ENCODE results near the gene WNT6.

WNT6 gene

DNA sequence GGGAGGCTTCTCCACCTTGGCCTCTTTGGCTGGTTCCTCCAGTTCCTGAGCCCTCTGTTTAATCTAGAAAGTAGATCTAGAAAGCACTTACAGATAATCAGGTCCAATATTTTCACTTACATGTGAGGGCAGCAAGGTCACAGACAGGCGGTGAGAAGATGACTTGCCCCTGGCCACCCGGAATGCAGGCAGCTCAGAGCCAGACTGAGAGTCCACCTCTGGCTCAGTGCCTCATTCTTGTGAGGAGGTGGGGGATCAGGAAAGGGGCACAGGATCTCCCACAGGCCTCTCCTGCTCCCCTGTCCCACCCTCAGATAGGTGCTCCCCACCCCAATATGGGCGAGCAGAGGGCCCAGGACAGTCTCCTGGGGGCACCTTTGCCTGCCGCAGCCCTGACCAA lies 5.8 kb downstream of the WNT6 start:
- Histone ChIP-seq H3K4me2 (ENCODE audit: low read length) (no peak overlapping the region), H3K36me3 (ENCODE audit: control insufficient read depth, insufficient read depth, low read length) (no peaks in the 10 kb centered on the region), H3K18ac (ENCODE audit: low read length) (no peak overlapping the region), H3K9ac (ENCODE audit: low read length) (no peak overlapping the region), H3K23ac (ENCODE audit: low read length) (no peak overlapping the region), H3K4me1 (ENCODE audit: control insufficient read depth, low read depth, low read length) (peaks cover under 1% of the 10 kb centered on the region), H3K79me1 (ENCODE audit: low read length) (no peaks in the 10 kb centered on the region), H4K5ac (ENCODE audit: low read length) (no peak overlapping the region), H3K56ac (ENCODE audit: low read length) (no peak overlapping the region), H3K4ac (ENCODE audit: low read depth, low read length) (no peak overlapping the region), H2BK120ac (ENCODE audit: low read depth, low read length) (no peak overlapping the region), H3K4me3 (ENCODE audit: low read length) (no peak overlapping the region), H3K79me2 (ENCODE audit: control insufficient read depth, insufficient read depth, low read length) (no peaks in the 10 kb centered on the region), H4K8ac (ENCODE audit: low read depth, low read length) (no peak overlapping the region), H3K27ac (ENCODE audit: low read depth, low read length) (no peak overlapping the region), H3K27me3 (ENCODE audit: insufficient read depth, low read length, poor library complexity) (peaks cover 39% of the 10 kb centered on the region), H2BK5ac (ENCODE audit: low read length) (no peak overlapping the region), H2BK15ac (replicated peaks; ENCODE audit: low read depth) (no peak overlapping the region), H2AK5ac (ENCODE audit: low read length) (no peak overlapping the region)
- no CpG with 5 or more reads among the region's 4 CpGs for WGBS (ENCODE audit: extremely low coverage, insufficient coverage, low lambda C conversion rate)
- DNase-seq, result no peak

DNA sequence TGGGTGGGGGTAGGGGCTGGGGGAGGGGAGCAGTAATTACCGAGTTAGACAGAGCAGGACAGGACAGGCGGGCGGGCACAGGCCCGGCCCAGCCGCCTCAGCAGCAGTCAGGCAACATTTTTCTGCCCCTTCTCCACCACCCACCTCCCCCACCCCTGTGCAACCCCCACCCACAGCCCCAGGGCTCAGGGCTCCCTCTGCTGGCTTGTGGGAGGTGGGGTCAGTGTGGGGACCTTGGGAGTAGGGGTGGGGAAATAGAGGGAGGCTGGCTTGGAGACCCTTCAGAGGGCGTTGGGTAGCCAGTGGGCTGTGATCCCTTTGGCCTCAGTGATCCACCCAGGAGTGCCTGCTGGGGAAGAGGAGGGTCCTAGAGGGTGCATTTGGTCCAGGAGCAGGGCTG lies 6.4 kb downstream of the WNT6 start:
- Histone ChIP-seq H3K79me2 (ENCODE audit: control insufficient read depth, insufficient read depth, low read length) (no peaks in the 10 kb centered on the region), H2BK120ac (ENCODE audit: low read depth, low read length) (no peak overlapping the region), H3K4me2 (ENCODE audit: low read length) (no peak overlapping the region), H3K36me3 (ENCODE audit: control insufficient read depth, insufficient read depth, low read length) (no peaks in the 10 kb centered on the region), H2AK5ac (ENCODE audit: low read length) (no peak overlapping the region), H3K4me3 (ENCODE audit: low read length) (no peak overlapping the region), H3K18ac (ENCODE audit: low read length) (no peak overlapping the region), H3K27ac (ENCODE audit: low read depth, low read length) (no peak overlapping the region), H3K23ac (ENCODE audit: low read length) (no peak overlapping the region), H3K27me3 (ENCODE audit: insufficient read depth, low read length, poor library complexity) (peaks cover 44% of the 10 kb centered on the region), H2BK5ac (ENCODE audit: low read length) (no peak overlapping the region), H2BK15ac (replicated peaks; ENCODE audit: low read depth) (no peak overlapping the region), H4K8ac (ENCODE audit: low read depth, low read length) (no peak overlapping the region), H3K9ac (ENCODE audit: low read length) (no peak overlapping the region), H3K4me1 (ENCODE audit: control insufficient read depth, low read depth, low read length) (no peaks in the 10 kb centered on the region), H3K56ac (ENCODE audit: low read length) (no peak overlapping the region), H3K4ac (ENCODE audit: low read depth, low read length) (no peak overlapping the region), H3K79me1 (ENCODE audit: low read length) (no peaks in the 10 kb centered on the region), H4K5ac (ENCODE audit: low read length) (no peak overlapping the region)
- DNase-seq, result no peak
- WGBS (ENCODE audit: extremely low coverage, insufficient coverage, low lambda C conversion rate), result no CpG with 5 or more reads among the region's 6 CpGs

DNA sequence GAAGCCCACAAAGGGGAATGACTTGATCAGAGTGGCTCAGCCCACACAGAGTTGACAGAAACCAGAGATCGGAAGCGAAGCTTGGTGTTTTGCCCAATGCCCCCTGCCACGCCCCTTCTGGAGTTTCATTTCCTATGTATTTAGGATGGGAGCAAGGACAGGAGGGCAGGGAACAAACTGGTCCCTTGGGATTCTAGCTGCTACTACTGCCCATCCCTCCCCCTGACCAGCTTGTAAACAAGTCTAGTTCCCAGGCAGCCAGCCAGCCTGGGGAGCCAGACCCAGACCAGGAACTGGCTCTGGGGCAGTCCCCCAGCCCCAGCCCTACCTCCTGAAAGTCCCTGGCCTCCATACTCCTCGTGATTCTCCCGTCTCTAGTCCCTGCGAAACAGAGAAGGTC lies 8.3 kb downstream of the WNT6 start:
- Histone ChIP-seq H3K23ac (ENCODE audit: low read length) (no peak overlapping the region), H2BK15ac (replicated peaks; ENCODE audit: low read depth) (no peak overlapping the region), H4K5ac (ENCODE audit: low read length) (no peak overlapping the region), H3K79me2 (ENCODE audit: control insufficient read depth, insufficient read depth, low read length) (no peaks in the 10 kb centered on the region), H3K4ac (ENCODE audit: low read depth, low read length) (no peak overlapping the region), H3K27me3 (ENCODE audit: insufficient read depth, low read length, poor library complexity) (peaks cover 58% of the 10 kb centered on the region), H3K9ac (ENCODE audit: low read length) (no peak overlapping the region), H3K79me1 (ENCODE audit: low read length) (no peaks in the 10 kb centered on the region), H3K4me3 (ENCODE audit: low read length) (no peak overlapping the region), H2AK5ac (ENCODE audit: low read length) (no peak overlapping the region), H3K4me2 (ENCODE audit: low read length) (no peak overlapping the region), H2BK120ac (ENCODE audit: low read depth, low read length) (no peak overlapping the region), H3K4me1 (ENCODE audit: control insufficient read depth, low read depth, low read length) (no peaks in the 10 kb centered on the region), H3K56ac (ENCODE audit: low read length) (no peak overlapping the region), H2BK5ac (ENCODE audit: low read length) (no peak overlapping the region), H3K18ac (ENCODE audit: low read length) (no peak overlapping the region), H4K8ac (ENCODE audit: low read depth, low read length) (no peak overlapping the region), H3K27ac (ENCODE audit: low read depth, low read length) (no peak overlapping the region), H3K36me3 (ENCODE audit: control insufficient read depth, insufficient read depth, low read length) (no peaks in the 10 kb centered on the region)
- no CpG with 5 or more reads among the region's 6 CpGs for WGBS (ENCODE audit: extremely low coverage, insufficient coverage, low lambda C conversion rate)
- DNase-seq, result no peak

DNA sequence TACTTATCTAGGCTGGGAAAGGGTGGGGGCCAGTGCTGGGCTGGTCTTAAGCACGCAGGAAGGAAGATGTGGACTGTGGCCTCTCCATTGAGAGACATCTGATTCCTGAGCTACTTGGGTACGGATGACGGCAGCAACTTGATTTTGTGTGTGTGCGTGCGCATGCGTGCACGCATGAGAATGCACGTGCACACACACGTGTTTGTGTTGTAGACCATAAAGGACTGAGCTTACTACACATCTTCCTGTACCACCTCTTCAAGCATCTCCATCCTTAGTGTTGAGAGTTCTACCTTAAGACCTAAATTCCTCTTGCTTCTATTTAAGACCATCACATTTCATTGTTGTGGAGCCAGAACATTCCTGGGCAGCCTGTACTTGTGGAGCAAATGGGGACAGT lies 9.5 kb downstream of the WNT6 start:
- no peaks in the 10 kb centered on the region for H3K79me1 ChIP-seq (ENCODE audit: low read length)
- H2BK5ac ChIP-seq (ENCODE audit: low read length), result no peak overlapping the region
- no peaks in the 10 kb centered on the region for H3K79me2 ChIP-seq (ENCODE audit: control insufficient read depth, insufficient read depth, low read length)
- H3K9ac ChIP-seq (ENCODE audit: low read length), result no peak overlapping the region
- H3K56ac ChIP-seq (ENCODE audit: low read length), result no peak overlapping the region
- H2BK120ac ChIP-seq (ENCODE audit: low read depth, low read length), result no peak overlapping the region
- no CpG with 5 or more reads among the region's 9 CpGs for WGBS (ENCODE audit: extremely low coverage, insufficient coverage, low lambda C conversion rate)
- H3K27ac ChIP-seq (ENCODE audit: low read depth, low read length), result no peak overlapping the region
- no peak overlapping the region for H3K4me3 ChIP-seq (ENCODE audit: low read length)
- H4K5ac ChIP-seq (ENCODE audit: low read length), result no peak overlapping the region
- H3K4me1 ChIP-seq (ENCODE audit: control insufficient read depth, low read depth, low read length), result no peaks in the 10 kb centered on the region
- H3K36me3 ChIP-seq (ENCODE audit: control insufficient read depth, insufficient read depth, low read length), result no peaks in the 10 kb centered on the region
- H3K4me2 ChIP-seq (ENCODE audit: low read length), result no peak overlapping the region
- no peak overlapping the region for H2BK15ac ChIP-seq (replicated peaks; ENCODE audit: low read depth)
- no peak overlapping the region for H2AK5ac ChIP-seq (ENCODE audit: low read length)
- H3K23ac ChIP-seq (ENCODE audit: low read length), result no peak overlapping the region
- H4K8ac ChIP-seq (ENCODE audit: low read depth, low read length), result no peak overlapping the region
- no peak overlapping the region for H3K18ac ChIP-seq (ENCODE audit: low read length)
- DNase-seq, result no peak
- peaks cover 66% of the 10 kb centered on the region for H3K27me3 ChIP-seq (ENCODE audit: insufficient read depth, low read length, poor library complexity)
- H3K4ac ChIP-seq (ENCODE audit: low read depth, low read length), result no peak overlapping the region

DNA sequence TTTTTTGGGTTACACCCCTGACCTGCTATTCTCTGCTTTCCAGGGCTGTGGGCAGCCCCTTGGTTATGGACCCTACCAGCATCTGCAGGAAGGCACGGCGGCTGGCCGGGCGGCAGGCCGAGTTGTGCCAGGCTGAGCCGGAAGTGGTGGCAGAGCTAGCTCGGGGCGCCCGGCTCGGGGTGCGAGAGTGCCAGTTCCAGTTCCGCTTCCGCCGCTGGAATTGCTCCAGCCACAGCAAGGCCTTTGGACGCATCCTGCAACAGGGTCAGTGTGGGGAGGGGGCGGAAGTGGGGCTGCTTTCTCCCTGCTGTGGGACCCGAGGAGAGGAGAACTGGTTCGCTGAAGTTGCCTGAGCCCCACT lies 11.4 kb downstream of the WNT6 start:
- H3K4ac ChIP-seq (ENCODE audit: low read depth, low read length), result no peak overlapping the region
- H2BK5ac ChIP-seq (ENCODE audit: low read length), result no peak overlapping the region
- no peak overlapping the region for H4K5ac ChIP-seq (ENCODE audit: low read length)
- no CpG with 5 or more reads among the region's 18 CpGs for WGBS (ENCODE audit: extremely low coverage, insufficient coverage, low lambda C conversion rate)
- no peaks in the 10 kb centered on the region for H3K79me2 ChIP-seq (ENCODE audit: control insufficient read depth, insufficient read depth, low read length)
- H3K79me1 ChIP-seq (ENCODE audit: low read length), result no peaks in the 10 kb centered on the region
- H3K27me3 ChIP-seq (ENCODE audit: insufficient read depth, low read length, poor library complexity), result peaks cover 81% of the 10 kb centered on the region
- no peak overlapping the region for H4K8ac ChIP-seq (ENCODE audit: low read depth, low read length)
- H2BK15ac ChIP-seq (replicated peaks; ENCODE audit: low read depth), result no peak overlapping the region
- DNase-seq, result no peak
- H3K23ac ChIP-seq (ENCODE audit: low read length), result no peak overlapping the region
- no peak overlapping the region for H3K56ac ChIP-seq (ENCODE audit: low read length)
- no peak overlapping the region for H2BK120ac ChIP-seq (ENCODE audit: low read depth, low read length)
- H3K4me2 ChIP-seq (ENCODE audit: low read length), result no peak overlapping the region
- H3K4me3 ChIP-seq (ENCODE audit: low read length), result no peak overlapping the region
- H3K18ac ChIP-seq (ENCODE audit: low read length), result no peak overlapping the region
- H3K36me3 ChIP-seq (ENCODE audit: control insufficient read depth, insufficient read depth, low read length), result no peaks in the 10 kb centered on the region
- H3K9ac ChIP-seq (ENCODE audit: low read length), result no peak overlapping the region
- H3K27ac ChIP-seq (ENCODE audit: low read depth, low read length), result no peak overlapping the region
- H3K4me1 ChIP-seq (ENCODE audit: control insufficient read depth, low read depth, low read length), result no peaks in the 10 kb centered on the region
- no peak overlapping the region for H2AK5ac ChIP-seq (ENCODE audit: low read length)

DNA sequence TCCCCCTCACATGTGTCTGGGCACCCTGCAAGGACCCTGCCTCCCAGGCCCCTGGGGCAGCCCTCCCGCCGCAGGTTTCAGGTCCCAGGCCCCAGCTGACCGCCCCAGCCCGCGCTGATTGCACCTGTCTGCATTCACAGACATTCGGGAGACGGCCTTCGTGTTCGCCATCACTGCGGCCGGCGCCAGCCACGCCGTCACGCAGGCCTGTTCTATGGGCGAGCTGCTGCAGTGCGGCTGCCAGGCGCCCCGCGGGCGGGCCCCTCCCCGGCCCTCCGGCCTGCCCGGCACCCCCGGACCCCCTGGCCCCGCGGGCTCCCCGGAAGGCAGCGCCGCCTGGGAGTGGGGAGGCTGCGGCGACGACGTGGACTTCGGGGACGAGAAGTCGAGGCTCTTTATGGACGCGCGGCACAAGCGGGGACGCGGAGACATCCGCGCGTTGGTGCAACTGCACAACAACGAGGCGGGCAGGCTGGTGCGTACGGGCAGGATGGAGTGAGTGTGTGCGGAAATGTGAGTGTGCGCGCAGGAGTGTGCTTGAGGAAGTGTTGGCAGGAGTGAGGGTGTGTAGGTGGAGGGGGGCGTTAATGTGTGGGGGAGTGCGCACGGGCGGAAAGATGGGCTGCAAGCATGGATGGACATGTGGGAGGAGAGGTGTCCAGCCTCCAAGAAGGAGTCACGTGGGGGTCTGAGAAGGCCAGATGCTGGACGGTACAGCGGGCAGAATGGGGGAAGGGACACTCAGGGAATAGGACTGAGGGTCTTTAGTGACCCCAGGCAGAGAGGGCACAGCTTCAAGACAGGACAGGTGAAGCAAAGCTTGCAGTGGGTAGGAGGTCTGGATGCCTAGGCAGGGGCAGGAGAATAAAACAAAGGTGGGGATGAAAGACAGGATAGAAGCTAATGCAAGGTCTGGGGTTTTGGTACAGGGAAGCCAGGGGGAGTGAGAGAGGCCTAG lies 12.0 kb downstream of the WNT6 start:
- Histone ChIP-seq H3K23ac (ENCODE audit: low read length) (no peak overlapping the region), H4K8ac (ENCODE audit: low read depth, low read length) (no peak overlapping the region), H3K27me3 (ENCODE audit: insufficient read depth, low read length, poor library complexity) (peaks cover 78% of the 10 kb centered on the region), H4K5ac (ENCODE audit: low read length) (no peak overlapping the region), H2AK5ac (ENCODE audit: low read length) (no peak overlapping the region), H3K4me1 (ENCODE audit: control insufficient read depth, low read depth, low read length) (no peaks in the 10 kb centered on the region), H3K79me1 (ENCODE audit: low read length) (no peaks in the 10 kb centered on the region), H2BK120ac (ENCODE audit: low read depth, low read length) (no peak overlapping the region), H3K9ac (ENCODE audit: low read length) (no peak overlapping the region), H3K27ac (ENCODE audit: low read depth, low read length) (no peak overlapping the region), H2BK15ac (replicated peaks; ENCODE audit: low read depth) (no peak overlapping the region), H3K4me2 (ENCODE audit: low read length) (no peak overlapping the region), H3K36me3 (ENCODE audit: control insufficient read depth, insufficient read depth, low read length) (no peaks in the 10 kb centered on the region), H3K56ac (ENCODE audit: low read length) (no peak overlapping the region), H3K18ac (ENCODE audit: low read length) (no peak overlapping the region), H3K4me3 (ENCODE audit: low read length) (no peak overlapping the region), H3K4ac (ENCODE audit: low read depth, low read length) (no peak overlapping the region), H3K79me2 (ENCODE audit: control insufficient read depth, insufficient read depth, low read length) (no peaks in the 10 kb centered on the region), H2BK5ac (ENCODE audit: low read length) (no peak overlapping the region)
- no peak for DNase-seq
- no CpG with 5 or more reads among the region's 60 CpGs for WGBS (ENCODE audit: extremely low coverage, insufficient coverage, low lambda C conversion rate)
